ENCODE measurements around the gene AKR1D1.

DNA sequence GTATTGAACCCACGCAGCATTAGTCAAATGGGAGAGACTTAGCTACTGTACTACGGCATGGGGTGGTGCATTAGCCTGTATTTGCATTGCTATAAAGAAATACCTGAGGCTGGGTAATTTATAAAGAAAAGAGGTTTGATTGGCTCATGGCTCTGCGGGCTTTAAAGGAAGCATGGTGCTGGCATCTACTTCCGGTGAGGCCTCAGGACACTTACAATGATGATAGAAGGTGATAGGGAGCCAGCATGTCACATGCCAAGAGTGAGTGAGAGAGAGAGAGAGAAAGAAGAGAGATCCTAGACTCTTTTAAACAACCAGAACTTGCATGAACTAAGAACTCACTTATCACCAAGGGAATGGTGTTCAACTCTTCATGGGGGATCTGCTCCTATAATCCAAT is 47.1 kb upstream of the AKR1D1 start:
- TF ChIP-seq, protein P1, sequence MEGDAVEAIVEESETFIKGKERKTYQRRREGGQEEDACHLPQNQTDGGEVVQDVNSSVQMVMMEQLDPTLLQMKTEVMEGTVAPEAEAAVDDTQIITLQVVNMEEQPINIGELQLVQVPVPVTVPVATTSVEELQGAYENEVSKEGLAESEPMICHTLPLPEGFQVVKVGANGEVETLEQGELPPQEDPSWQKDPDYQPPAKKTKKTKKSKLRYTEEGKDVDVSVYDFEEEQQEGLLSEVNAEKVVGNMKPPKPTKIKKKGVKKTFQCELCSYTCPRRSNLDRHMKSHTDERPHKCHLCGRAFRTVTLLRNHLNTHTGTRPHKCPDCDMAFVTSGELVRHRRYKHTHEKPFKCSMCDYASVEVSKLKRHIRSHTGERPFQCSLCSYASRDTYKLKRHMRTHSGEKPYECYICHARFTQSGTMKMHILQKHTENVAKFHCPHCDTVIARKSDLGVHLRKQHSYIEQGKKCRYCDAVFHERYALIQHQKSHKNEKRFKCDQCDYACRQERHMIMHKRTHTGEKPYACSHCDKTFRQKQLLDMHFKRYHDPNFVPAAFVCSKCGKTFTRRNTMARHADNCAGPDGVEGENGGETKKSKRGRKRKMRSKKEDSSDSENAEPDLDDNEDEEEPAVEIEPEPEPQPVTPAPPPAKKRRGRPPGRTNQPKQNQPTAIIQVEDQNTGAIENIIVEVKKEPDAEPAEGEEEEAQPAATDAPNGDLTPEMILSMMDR (IDR thresholded peaks at IDR 0.05): no peak
- TF ChIP-seq EP300 (IDR thresholded peaks at IDR 0.05) (no peak), POLR2AphosphoS5 (IDR thresholded peaks at IDR 0.05) (no peak)

All from esophagus muscularis mucosa (tissue), 4 donors.